ENCODE data around the gene TAS1R1.
"Not testable (repeated sequence)": the region's sequence is repeated elsewhere in the genome, so short reads cannot be mapped to it uniquely, and the experiment has no call there.

TAS1R1 gene

GRCh38 chr1:6521536-6521935 lies 33.6 kb upstream of the TAS1R1 start:
- no peak for DNase-seq (ENCODE audit: low read depth in 2 of 2)

- no peak for DNase-seq (ENCODE audit: low read depth in 2 of 2)
Measured at GRCh38 chr1:6523566-6523965, 31.5 kb upstream of the TAS1R1 start.

GRCh38 chr1:6526316-6526715 lies 28.8 kb upstream of the TAS1R1 start:
- DNase-seq (ENCODE audit: low read depth in 2 of 2) = no peak

GRCh38 chr1:6528492-6528891 lies 26.6 kb upstream of the TAS1R1 start:
- DNase-seq (ENCODE audit: low read depth in 2 of 2) = no peak

- no peak for DNase-seq (ENCODE audit: low read depth in 2 of 2)
Measured at GRCh38 chr1:6530504-6531160, 24.5 kb upstream of the TAS1R1 start.

- DNase-seq (ENCODE audit: low read depth in 2 of 2) = no peak
Measured at GRCh38 chr1:6531996-6532395, 23.1 kb upstream of the TAS1R1 start.

- DNase-seq (ENCODE audit: low read depth in 2 of 2) = no peak
Measured at GRCh38 chr1:6534248-6534822, 20.8 kb upstream of the TAS1R1 start.

- no peak for DNase-seq (ENCODE audit: low read depth in 2 of 2)
Measured at GRCh38 chr1:6535214-6535613, 19.9 kb upstream of the TAS1R1 start.

GRCh38 chr1:6536291-6536690 lies 18.8 kb upstream of the TAS1R1 start:
- DNase-seq (ENCODE audit: low read depth in 2 of 2) = no peak

- no peak for DNase-seq (ENCODE audit: low read depth in 2 of 2)
Measured at GRCh38 chr1:6538956-6539355, 16.2 kb upstream of the TAS1R1 start.

GRCh38 chr1:6544831-6545230 lies 10.3 kb upstream of the TAS1R1 start:
- no peak for DNase-seq (ENCODE audit: low read depth in 2 of 2)

- DNase-seq (ENCODE audit: low read depth in 2 of 2) = no peak
Measured at GRCh38 chr1:6545276-6546112, 9.6 kb upstream of the TAS1R1 start.

- no peak for DNase-seq (ENCODE audit: low read depth in 2 of 2)
Measured at GRCh38 chr1:6546326-6546725, 8.8 kb upstream of the TAS1R1 start.

GRCh38 chr1:6547301-6547700 lies 7.8 kb upstream of the TAS1R1 start:
- DNase-seq (ENCODE audit: low read depth in 2 of 2) = no peak

- peak; percentile 91 to 93 for DNase-seq (ENCODE audit: low read depth in 2 of 2)
Measured at GRCh38 chr1:6554031-6554906, 838 bp upstream of the TAS1R1 start, which contains the start of gene NOL9. Gene NOL9, minus strand, starts transcription at chr1:6554513. Its CDS starts 11 bp downstream, at chr1:6554502.

GRCh38 chr1:6557597-6557996 lies 2.5 kb downstream of the TAS1R1 start:
- DNase-seq (ENCODE audit: low read depth in 2 of 2) = no peak

- not testable (repeated sequence) for DNase-seq (ENCODE audit: low read depth in 2 of 2)
Measured at GRCh38 chr1:6559161-6559560, 4.1 kb downstream of the TAS1R1 start.

GRCh38 chr1:6560267-6560666 lies 5.2 kb downstream of the TAS1R1 start:
- DNase-seq (ENCODE audit: low read depth in 2 of 2) = no peak

GRCh38 chr1:6569033-6569432 lies 13.9 kb downstream of the TAS1R1 start:
- no peak for DNase-seq (ENCODE audit: low read depth in 2 of 2)

GRCh38 chr1:6570100-6570499 lies 15.0 kb downstream of the TAS1R1 start:
- DNase-seq (ENCODE audit: low read depth in 2 of 2) = no peak

GRCh38 chr1:6570987-6571386 lies 15.9 kb downstream of the TAS1R1 start:
- DNase-seq (ENCODE audit: low read depth in 2 of 2) = no peak
